ENCODE measurements around the gene STRA6.

- TF ChIP-seq CTCF (IDR thresholded peaks at IDR 0.05) = no peak
- TF ChIP-seq POLR2A (IDR thresholded peaks at IDR 0.05) = no peak
Observed at GRCh38 chr15:74233373-74233772, 30.8 kb upstream of the STRA6 start.
